Vagina (tissue), 2 donors: ENCODE results near the gene PLA2G10. TPM values are rescaled to one million over a fixed set of nuclear protein-coding genes. Genes with fewer than 3 reads are reported as not detected.

ENCODE experiments used
- DNase-seq, 2 donors: peaks; one replicate each; pipeline ENCODE4 v3.0.0-alpha.2; 2017; ENCODE audit errors: extremely low spot score in 2 of 2
- H3K27ac ChIP-seq: fragments of 200-600 bp; sonication (generic); one replicate; pipeline ENCODE4 v1.5.1; 2019
- H3K27me3 ChIP-seq: fragments of 200-600 bp; sonication (generic); one replicate; pipeline ENCODE4 v1.5.1; 2019
- H3K36me3 ChIP-seq, 2 donors: fragments of 200-600 bp; sonication (generic); one replicate each; pipeline ENCODE4 v1.5.1; 2017 to 2019
- H3K4me1 ChIP-seq: fragments of 200-600 bp; sonication (generic); one replicate; pipeline ENCODE4 v1.5.1; 2019
- H3K4me3 ChIP-seq, 2 donors: fragments of 200-600 bp; sonication (generic); 1 replicate in 1 of 2; 2 replicates in 1 of 2; pipeline ENCODE4 v1.5.1; 2016 to 2019
- H3K9me3 ChIP-seq: fragments of 200-600 bp; sonication (generic); one replicate; pipeline ENCODE4 v1.5.1; 2019
- POLR2A ChIP-seq, 2 donors: fragments of 450-650 bp; IDR thresholded peaks; one replicate each; pipeline ENCODE4 v1.6.1; 2017; ENCODE audit warnings: antibody characterized with exemption in 2 of 2, mild to moderate bottlenecking in 2 of 2, moderate library complexity in 2 of 2
- POLR2AphosphoS5 ChIP-seq, 2 donors: sonication (generic); formaldehyde crosslinking; IDR thresholded peaks; one replicate each; pipeline ENCODE4 v1.9.0; 2017; ENCODE audit warnings: antibody characterized with exemption in 2 of 2, mild to moderate bottlenecking in 2 of 2, low read depth in 1 of 2; ENCODE audit not compliant: insufficient read depth in 1 of 2
- intact Hi-C: fragments of 100-400 bp; cut with DNase I; formaldehyde crosslinking; loops from one replicate; pipeline ENCODE4 v1.15.1; 2023
- total RNA-seq: library from RNA; depleted of rRNA; stranded (reverse); fragments of >200 nt; gene quantifications from one replicate; pipeline ENCODE4 v1.2.3, GENCODE V29; 2016
- TF ChIP-seq, protein P1 (sequence below), 3 experiments: fragments of 450-650 bp in 2 of 3; fragments of 200-600 bp in 1 of 3; sonication (generic) in 1 of 3; IDR thresholded peaks; one replicate each; pipeline ENCODE4 v1.5.1; 2017 to 2019; ENCODE audit warnings: antibody characterized with exemption in 3 of 3, mild to moderate bottlenecking in 2 of 3, moderate library complexity in 2 of 3

PLA2G10 gene
- total RNA-seq, 1 donor from 2014 or later = not detected

DNA sequence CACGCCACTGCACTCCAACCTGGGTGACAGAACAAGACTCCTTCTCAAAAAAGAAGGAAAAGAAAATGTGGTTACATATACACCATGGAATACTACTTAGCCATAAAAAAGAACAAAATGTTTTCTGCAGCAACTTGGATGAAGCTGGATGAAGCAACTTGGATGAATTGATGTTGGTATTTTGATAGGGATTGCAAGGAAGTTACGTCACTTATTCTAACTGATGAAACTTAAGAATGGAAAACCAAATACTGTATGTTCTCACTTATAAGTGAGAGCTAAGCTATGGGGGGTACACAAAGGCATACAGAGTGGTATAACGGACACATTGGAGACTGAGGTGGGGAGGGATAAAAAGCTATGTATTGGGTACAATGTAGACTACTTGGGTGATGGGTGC lies 17.5 kb downstream of the PLA2G10 start:
- TF ChIP-seq POLR2AphosphoS5 (IDR thresholded peaks at IDR 0.05; ENCODE audit: insufficient read depth in 1 of 2, low read depth in 1 of 2) (no peak), POLR2A (IDR thresholded peaks at IDR 0.05) (no peak)
- TF ChIP-seq, protein P1, sequence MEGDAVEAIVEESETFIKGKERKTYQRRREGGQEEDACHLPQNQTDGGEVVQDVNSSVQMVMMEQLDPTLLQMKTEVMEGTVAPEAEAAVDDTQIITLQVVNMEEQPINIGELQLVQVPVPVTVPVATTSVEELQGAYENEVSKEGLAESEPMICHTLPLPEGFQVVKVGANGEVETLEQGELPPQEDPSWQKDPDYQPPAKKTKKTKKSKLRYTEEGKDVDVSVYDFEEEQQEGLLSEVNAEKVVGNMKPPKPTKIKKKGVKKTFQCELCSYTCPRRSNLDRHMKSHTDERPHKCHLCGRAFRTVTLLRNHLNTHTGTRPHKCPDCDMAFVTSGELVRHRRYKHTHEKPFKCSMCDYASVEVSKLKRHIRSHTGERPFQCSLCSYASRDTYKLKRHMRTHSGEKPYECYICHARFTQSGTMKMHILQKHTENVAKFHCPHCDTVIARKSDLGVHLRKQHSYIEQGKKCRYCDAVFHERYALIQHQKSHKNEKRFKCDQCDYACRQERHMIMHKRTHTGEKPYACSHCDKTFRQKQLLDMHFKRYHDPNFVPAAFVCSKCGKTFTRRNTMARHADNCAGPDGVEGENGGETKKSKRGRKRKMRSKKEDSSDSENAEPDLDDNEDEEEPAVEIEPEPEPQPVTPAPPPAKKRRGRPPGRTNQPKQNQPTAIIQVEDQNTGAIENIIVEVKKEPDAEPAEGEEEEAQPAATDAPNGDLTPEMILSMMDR (IDR thresholded peaks at IDR 0.05) = no peak
- no peak overlapping the region for H3K4me3 ChIP-seq
- H3K27me3 ChIP-seq = no peaks in the 10 kb centered on the region
- H3K9me3 ChIP-seq = no peaks in the 10 kb centered on the region
- DNase-seq = no peak
- intact Hi-C loops = no loop called here
- H3K27ac ChIP-seq = no peak overlapping the region
- no peaks in the 10 kb centered on the region for H3K36me3 ChIP-seq
- no peaks in the 10 kb centered on the region for H3K4me1 ChIP-seq

DNA sequence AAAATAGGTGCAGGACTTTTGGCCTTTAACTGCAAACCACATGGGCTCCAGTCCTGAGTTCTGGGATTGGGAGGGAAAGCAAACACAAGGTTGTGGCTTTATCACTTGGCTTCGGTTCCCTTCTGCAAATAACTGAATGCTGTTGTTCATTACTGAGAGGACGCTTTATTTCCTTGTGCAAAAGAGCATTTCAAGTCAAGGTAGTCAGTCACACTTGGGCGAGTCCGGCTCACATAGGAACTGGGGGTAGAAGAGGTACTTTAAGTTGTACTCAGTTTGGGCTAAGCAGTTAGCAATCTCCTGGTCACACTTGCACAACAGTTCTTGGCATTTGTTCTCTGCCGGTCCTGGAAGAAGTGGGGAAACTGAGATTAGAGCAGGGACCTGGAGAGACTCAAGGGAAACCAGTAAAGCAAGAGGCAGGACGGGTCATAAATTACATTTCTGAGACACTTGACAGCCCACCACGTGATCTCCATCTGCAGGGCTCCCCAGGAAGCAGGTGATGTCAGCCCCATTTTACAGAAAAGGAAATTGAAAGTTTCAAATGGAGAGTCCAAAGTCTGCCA lies 21.6 kb downstream of the PLA2G10 start:
- intact Hi-C loops = no loop called here
- no peak for DNase-seq
- Histone ChIP-seq H3K4me3 (no peak overlapping the region), H3K4me1 (no peaks in the 10 kb centered on the region), H3K27me3 (no peaks in the 10 kb centered on the region), H3K9me3 (no peaks in the 10 kb centered on the region), H3K27ac (no peak overlapping the region), H3K36me3 (peaks cover 0 to 6% of the 10 kb centered on the region in 2 donors)
- no peak for TF ChIP-seq POLR2AphosphoS5 (IDR thresholded peaks at IDR 0.05; ENCODE audit: insufficient read depth in 1 of 2, low read depth in 1 of 2)
- TF ChIP-seq POLR2A (IDR thresholded peaks at IDR 0.05) = no peak
- TF ChIP-seq, protein P1 (IDR thresholded peaks at IDR 0.05) = no peak

DNA sequence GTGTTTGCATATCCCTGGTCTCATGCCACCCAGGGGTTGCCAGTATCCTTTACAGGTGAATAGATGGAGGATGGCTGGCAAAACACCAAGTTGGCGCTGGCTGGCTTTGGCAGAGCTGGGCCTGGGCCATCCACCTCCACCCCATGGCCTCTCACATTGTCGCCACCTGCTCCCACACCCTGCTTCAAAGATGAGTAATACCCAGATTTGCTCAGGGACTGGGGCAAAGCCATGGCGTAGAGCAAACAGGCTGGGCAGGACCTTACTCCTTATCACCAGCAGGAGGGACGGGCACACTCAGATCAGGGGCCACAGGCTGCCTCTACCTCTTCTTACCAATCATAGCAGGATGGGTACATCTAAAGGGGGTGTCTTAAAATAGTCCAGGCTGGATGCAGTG lies 24.3 kb downstream of the PLA2G10 start:
- no peak overlapping the region for H3K27ac ChIP-seq
- intact Hi-C loops = no loop called here
- no peaks in the 10 kb centered on the region for H3K4me1 ChIP-seq
- no peaks in the 10 kb centered on the region for H3K27me3 ChIP-seq
- H3K4me3 ChIP-seq = no peak overlapping the region
- H3K36me3 ChIP-seq = peaks cover 0 to 32% of the 10 kb centered on the region in 2 donors
- H3K9me3 ChIP-seq = no peaks in the 10 kb centered on the region
- no peak for DNase-seq
- TF ChIP-seq POLR2A (IDR thresholded peaks at IDR 0.05) (no peak), POLR2AphosphoS5 (IDR thresholded peaks at IDR 0.05; ENCODE audit: insufficient read depth in 1 of 2, low read depth in 1 of 2) (no peak)
- TF ChIP-seq, protein P1 (IDR thresholded peaks at IDR 0.05) = no peak

DNA sequence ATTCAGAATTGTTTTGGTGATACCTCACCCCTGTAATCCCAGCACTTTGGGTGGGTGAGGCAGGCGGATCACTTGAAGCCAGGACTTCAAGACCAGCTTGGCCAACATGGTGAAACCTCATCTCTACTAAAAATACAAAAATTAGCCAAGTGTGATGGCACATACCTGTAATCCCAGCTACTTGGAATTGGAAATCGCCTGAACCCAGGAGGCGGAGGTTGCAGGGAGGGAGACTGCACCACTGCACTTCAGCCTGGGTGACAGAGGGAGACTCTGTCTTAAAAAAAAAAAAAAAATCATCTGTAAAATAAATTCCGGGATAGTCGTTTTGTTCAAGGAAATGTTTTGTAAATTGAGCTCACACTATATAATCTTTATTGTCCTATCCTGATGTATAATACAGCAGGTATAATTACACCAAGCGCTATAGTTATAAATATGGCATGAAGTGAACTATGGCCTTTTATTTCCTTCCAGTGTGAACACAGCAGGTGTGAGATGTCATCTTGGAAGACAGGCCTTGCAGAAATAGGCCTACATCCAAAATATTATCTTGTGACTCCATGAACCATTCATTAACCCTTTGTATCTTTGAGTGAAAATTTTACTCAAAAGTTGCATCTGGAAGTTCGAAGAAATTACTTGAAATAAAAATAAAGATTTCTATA lies 25.4 kb downstream of the PLA2G10 start:
- no peaks in the 10 kb centered on the region for H3K27me3 ChIP-seq
- intact Hi-C loops = no loop called here
- TF ChIP-seq, protein P1 (IDR thresholded peaks at IDR 0.05) = no peak
- TF ChIP-seq POLR2A (IDR thresholded peaks at IDR 0.05) = no peak
- no peak for TF ChIP-seq POLR2AphosphoS5 (IDR thresholded peaks at IDR 0.05; ENCODE audit: insufficient read depth in 1 of 2, low read depth in 1 of 2)
- H3K27ac ChIP-seq = no peak overlapping the region
- H3K4me3 ChIP-seq = no peak overlapping the region
- no peaks in the 10 kb centered on the region for H3K9me3 ChIP-seq
- peaks cover 0 to 41% of the 10 kb centered on the region in 2 donors for H3K36me3 ChIP-seq
- H3K4me1 ChIP-seq = no peaks in the 10 kb centered on the region
- DNase-seq = no peak
